ENCODE results near the gene SP100. TPM values are rescaled to one million over a fixed set of nuclear protein-coding genes. Genes with fewer than 3 reads are reported as not detected.

The SP100 gene
- total and polyA plus RNA-seq, 2 of the 13 experiments (the other 11 are each of a cell fraction or from before 2014, with no cell fraction given), result 12.6 to 16.5 TPM

DNA sequence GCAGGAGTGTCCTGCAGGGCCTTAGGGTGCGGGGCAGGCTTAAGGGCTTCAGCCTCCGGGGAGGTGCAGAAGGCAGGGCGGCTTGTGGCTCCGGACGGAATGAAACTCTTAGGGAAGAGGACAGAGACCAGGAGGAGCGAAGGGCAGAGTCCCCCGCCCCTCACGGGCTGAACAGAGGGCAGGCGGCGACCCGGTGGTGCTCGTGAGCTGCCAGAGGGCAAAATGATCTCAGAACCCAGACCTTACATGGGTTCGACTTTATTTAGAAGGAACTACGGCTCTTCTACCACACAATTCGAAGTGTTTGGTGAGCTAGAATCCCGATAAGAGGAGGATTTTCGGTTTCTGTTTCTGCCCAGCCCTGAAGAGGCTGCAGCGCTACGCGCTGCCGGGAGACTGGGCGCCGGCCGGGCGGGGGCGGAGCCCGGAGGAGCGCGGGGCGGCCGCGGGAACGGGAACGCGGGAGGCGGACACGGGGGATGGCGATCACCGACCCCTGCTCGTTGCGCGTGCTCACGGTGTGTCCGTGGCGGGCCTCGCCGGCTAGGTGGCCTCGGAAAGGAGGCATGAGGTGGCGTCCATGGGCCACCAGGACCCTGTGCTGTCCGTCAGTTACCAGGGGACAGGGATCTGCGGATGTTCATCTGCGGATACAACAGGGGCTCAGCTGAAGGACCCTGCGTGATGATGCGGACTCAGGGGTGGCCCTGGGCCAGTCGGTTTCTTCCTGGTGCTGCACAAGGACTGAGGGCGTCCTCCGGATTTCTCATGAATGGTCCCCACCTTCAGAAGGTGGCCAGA, 4.2 kb upstream of the SP100 start (continued):
- no peak for TF ChIP-seq ZBTB33 (CRISPR knock-in tag; IDR thresholded peaks at IDR 0.05)
- peak; percentile 70; the same call in 1 of the 2 replicates for TF ChIP-seq ZSCAN21 (CRISPR knock-in tag; IDR thresholded peaks at IDR 0.05; ENCODE audit: borderline replicate concordance)
- TF ChIP-seq SALL2 (CRISPR knock-in tag; IDR thresholded peaks at IDR 0.05), result no peak
- TF ChIP-seq ZNF496 (CRISPR knock-in tag; IDR thresholded peaks at IDR 0.05; ENCODE audit: insufficient replicate concordance), result no peak
- no peak for TF ChIP-seq MZF1 (CRISPR knock-in tag; IDR thresholded peaks at IDR 0.05; ENCODE audit: borderline replicate concordance)
- TF ChIP-seq HDAC6 (IDR thresholded peaks at IDR 0.05; ENCODE audit: low read depth, low read length), result no peak
- no peak for TF ChIP-seq RFX3 (CRISPR knock-in tag; IDR thresholded peaks at IDR 0.05)
- no peak for TF ChIP-seq PAF1 (CRISPR knock-in tag; IDR thresholded peaks at IDR 0.05)
- no peak; the same call in 1 of the 2 replicates for TF ChIP-seq CHD2 (IDR thresholded peaks at IDR 0.05; ENCODE audit: low read depth, low read length)
- TF ChIP-seq NFAT5 (CRISPR knock-in tag; IDR thresholded peaks at IDR 0.05), result peak; percentile 41; the same call in 1 of the 2 replicates
- TF ChIP-seq PHF20 (CRISPR knock-in tag; IDR thresholded peaks at IDR 0.05), result peak; percentile 45; the same call in 1 of the 2 replicates
- TF ChIP-seq GATA4 (IDR thresholded peaks at IDR 0.05; ENCODE audit: borderline replicate concordance, low read depth), result no peak
- TF ChIP-seq ZNF350 (CRISPR knock-in tag; IDR thresholded peaks at IDR 0.05; ENCODE audit: borderline replicate concordance, low read depth), result peak; percentile 53
- TF ChIP-seq SMAD3 (CRISPR knock-in tag; IDR thresholded peaks at IDR 0.05), result no peak
- TF ChIP-seq TFDP1 (CRISPR knock-in tag; IDR thresholded peaks at IDR 0.05; ENCODE audit: borderline replicate concordance), result peak; percentile 81; the same call in 1 of the 2 replicates
- no peak for TF ChIP-seq RFXANK (CRISPR knock-in tag; IDR thresholded peaks at IDR 0.05)
- no peak for TF ChIP-seq NCOA2 (CRISPR knock-in tag; IDR thresholded peaks at IDR 0.05)
- TF ChIP-seq WIZ (CRISPR knock-in tag; IDR thresholded peaks at IDR 0.05), result no peak
- TF ChIP-seq, protein P1, sequence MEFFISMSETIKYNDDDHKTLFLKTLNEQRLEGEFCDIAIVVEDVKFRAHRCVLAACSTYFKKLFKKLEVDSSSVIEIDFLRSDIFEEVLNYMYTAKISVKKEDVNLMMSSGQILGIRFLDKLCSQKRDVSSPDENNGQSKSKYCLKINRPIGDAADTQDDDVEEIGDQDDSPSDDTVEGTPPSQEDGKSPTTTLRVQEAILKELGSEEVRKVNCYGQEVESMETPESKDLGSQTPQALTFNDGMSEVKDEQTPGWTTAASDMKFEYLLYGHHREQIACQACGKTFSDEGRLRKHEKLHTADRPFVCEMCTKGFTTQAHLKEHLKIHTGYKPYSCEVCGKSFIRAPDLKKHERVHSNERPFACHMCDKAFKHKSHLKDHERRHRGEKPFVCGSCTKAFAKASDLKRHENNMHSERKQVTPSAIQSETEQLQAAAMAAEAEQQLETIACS (CRISPR knock-in tag; IDR thresholded peaks at IDR 0.05), result peak; percentile 62
- peak; percentile 31; the same call in 1 of the 2 replicates for TF ChIP-seq KDM4B (CRISPR knock-in tag; IDR thresholded peaks at IDR 0.05)
- TF ChIP-seq MBD4 (IDR thresholded peaks at IDR 0.05; ENCODE audit: borderline replicate concordance, low read length), result no peak

Data from HepG2 (cell line).